IMR-90 (cell line): Measurements from ENCODE around the gene ZNF264. TPM values are rescaled to one million over a fixed set of nuclear protein-coding genes. Genes with fewer than 3 reads are reported as not detected.
A peak's percentile ranks its signal among the peaks of the same experiment; 100 is the strongest.

ENCODE experiments used
- ATAC-seq: fragments of 200-7000 bp; cut with Tn5 transposase; 2 replicates; pipeline ENCODE4 v1.9.1; 2020; ENCODE audit warnings: low read depth, mild to moderate bottlenecking, moderate library complexity
- BruUV-seq: library from RNA; stranded (reverse); fragments of 400-500 nt; replicated peaks from 2 replicates; lab custom pipeline; 2021; lab: Mats Ljungman, UMichigan
- CTCF ChIA-PET: fragments of 300-600 bp; formaldehyde crosslinking; extraction: SDS; loops from one replicate; lab custom pipeline; 2021; ENCODE audit warnings: antibody characterized with exemption; lab: Yijun Ruan, JAX
- POLR2A ChIA-PET: fragments of 300-600 bp; sonication (Branson Sonifier 250); formaldehyde crosslinking; loops from one replicate; lab custom pipeline; 2022; ENCODE audit warnings: antibody characterized with exemption; ENCODE audit not compliant: unreplicated experiment; lab: Charles Lee
- DNase-seq: peaks from one replicate; pipeline ENCODE4 v3.0.0; 2013
- H2AFZ ChIP-seq: replicated peaks from 2 replicates; pipeline ENCODE3; 2013; ENCODE audit warnings: low read length, mild to moderate bottlenecking; ENCODE audit not compliant: poor library complexity
- H2AK5ac ChIP-seq: 2 replicates; pipeline ENCODE4 v1.6.1; 2013; ENCODE audit warnings: low read depth, low read length, inconsistent platforms
- H2AK9ac ChIP-seq: replicated peaks from 2 replicates; pipeline ENCODE3; 2013; ENCODE audit warnings: mild to moderate bottlenecking, low read depth, low read length, moderate library complexity; ENCODE audit not compliant: poor library complexity
- H2BK120ac ChIP-seq: 2 replicates; pipeline ENCODE4 v1.6.1; 2013; ENCODE audit warnings: low read depth, low read length, inconsistent platforms
- H2BK15ac ChIP-seq: 3 replicates; pipeline ENCODE4 v1.6.1; 2013; ENCODE audit warnings: low read depth, low read length, inconsistent platforms
- H2BK20ac ChIP-seq: 2 replicates; pipeline ENCODE4 v1.6.1; 2013; ENCODE audit warnings: low read depth, mild to moderate bottlenecking, inconsistent platforms, low read length, moderate library complexity
- H2BK5ac ChIP-seq: 2 replicates; pipeline ENCODE4 v1.6.1; 2013; ENCODE audit warnings: mild to moderate bottlenecking, low read depth, low read length, inconsistent platforms; ENCODE audit not compliant: poor library complexity, severe bottlenecking
- H3K14ac ChIP-seq: replicated peaks from 2 replicates; pipeline ENCODE4 v1.6.1; 2013; ENCODE audit warnings: low read depth, low read length, inconsistent platforms
- H3K18ac ChIP-seq: 2 replicates; pipeline ENCODE4 v1.6.1; 2013; ENCODE audit warnings: low read depth, low read length, control low read depth
- H3K23ac ChIP-seq: 2 replicates; pipeline ENCODE4 v1.6.1; 2013; ENCODE audit warnings: low read depth, low read length, inconsistent platforms
- H3K27ac ChIP-seq: 2 replicates; pipeline ENCODE4 v1.5.1; 2013; ENCODE audit warnings: mild to moderate bottlenecking, control low read depth, low read length; ENCODE audit not compliant: insufficient read depth
- H3K27me3 ChIP-seq: 2 replicates; pipeline ENCODE4 v1.6.1; 2013; ENCODE audit warnings: low read length; ENCODE audit not compliant: control insufficient read depth, insufficient read depth
- H3K36me3 ChIP-seq: 2 replicates; pipeline ENCODE4 v1.6.1; 2013; ENCODE audit warnings: low read length, mixed read lengths; ENCODE audit not compliant: control insufficient read depth, insufficient read depth
- H3K4ac ChIP-seq: 2 replicates; pipeline ENCODE4 v1.6.1; 2013; ENCODE audit warnings: low read depth, low read length, inconsistent platforms
- H3K4me1 ChIP-seq: 2 replicates; pipeline ENCODE4 v1.6.1; 2013; ENCODE audit warnings: low read length, mixed read lengths; ENCODE audit not compliant: control insufficient read depth, insufficient read depth
- H3K4me2 ChIP-seq: 2 replicates; pipeline ENCODE4 v1.6.1; 2013; ENCODE audit warnings: low read depth, mild to moderate bottlenecking, control low read depth, low read length, moderate library complexity
- H3K4me3 ChIP-seq: 2 replicates; pipeline ENCODE4 v1.5.1; 2013; ENCODE audit warnings: low read depth, mild to moderate bottlenecking, control low read depth, low read length, moderate library complexity; ENCODE audit not compliant: insufficient read depth
- H3K56ac ChIP-seq: 2 replicates; pipeline ENCODE4 v1.6.1; 2013; ENCODE audit warnings: low read length, inconsistent platforms; ENCODE audit not compliant: insufficient read depth; ENCODE audit errors: extremely low read depth
- H3K79me1 ChIP-seq, 2 experiments: 2 replicates each; pipeline ENCODE4 v1.6.1; 2013; ENCODE audit warnings: low read length in 2 of 2, inconsistent platforms in 1 of 2, low read depth in 1 of 2
- H3K9ac ChIP-seq: 2 replicates; pipeline ENCODE4 v1.6.1; 2013; ENCODE audit warnings: low read depth, low read length, control low read depth
- H3K9me1 ChIP-seq: 2 replicates; pipeline ENCODE4 v1.6.1; 2013; ENCODE audit warnings: low read length, inconsistent platforms; ENCODE audit not compliant: insufficient read depth
- H3K9me3 ChIP-seq: 2 replicates; pipeline ENCODE4 v1.6.1; 2013; ENCODE audit warnings: low read length; ENCODE audit not compliant: control insufficient read depth, insufficient read depth
- H4K20me1 ChIP-seq: 2 replicates; pipeline ENCODE4 v1.6.1; 2013; ENCODE audit warnings: low read length, inconsistent platforms; ENCODE audit not compliant: insufficient read depth
- H4K5ac ChIP-seq: 2 replicates; pipeline ENCODE4 v1.6.1; 2013; ENCODE audit warnings: mild to moderate bottlenecking, low read depth, low read length, control low read depth
- H4K8ac ChIP-seq, 2 experiments: 2 replicates each; pipeline ENCODE4 v1.6.1; 2013; ENCODE audit warnings: low read depth in 2 of 2, low read length in 2 of 2, control low read depth in 1 of 2, inconsistent platforms in 1 of 2
- H4K91ac ChIP-seq: 2 replicates; pipeline ENCODE4 v1.6.1; 2013; ENCODE audit warnings: low read depth, low read length, inconsistent platforms; ENCODE audit not compliant: insufficient read depth
- BHLHE40 ChIP-seq: fragments of 150-350 bp; IDR thresholded peaks from 2 replicates; pipeline ENCODE4 v1.6.1; 2016; ENCODE audit warnings: mild to moderate bottlenecking, low read depth, low read length
- CEBPB ChIP-seq: IDR thresholded peaks from 2 replicates; pipeline ENCODE4 v1.6.1; 2012; ENCODE audit warnings: low read depth, low read length, improper control_type of control experiment
- CHD1 ChIP-seq: IDR thresholded peaks from 2 replicates; pipeline ENCODE4 v1.6.1; 2012; ENCODE audit warnings: low read depth, low read length, improper control_type of control experiment
- FOS ChIP-seq: fragments of 150-350 bp; IDR thresholded peaks from 2 replicates; pipeline ENCODE4 v1.6.1; 2016; ENCODE audit warnings: low read depth, low read length
- MAFK ChIP-seq: IDR thresholded peaks from 2 replicates; pipeline ENCODE4 v1.6.1; 2012; ENCODE audit warnings: low read depth, low read length, improper control_type of control experiment
- MAZ ChIP-seq: IDR thresholded peaks from 2 replicates; pipeline ENCODE4 v1.6.1; 2012; ENCODE audit warnings: low read depth, mild to moderate bottlenecking, low read length, improper control_type of control experiment, moderate library complexity, borderline replicate concordance
- MXI1 ChIP-seq: IDR thresholded peaks from 2 replicates; pipeline ENCODE4 v1.6.1; 2012; ENCODE audit warnings: low read depth, mild to moderate bottlenecking, low read length, moderate library complexity, borderline replicate concordance
- NFE2L2 ChIP-seq: fragments of 150-350 bp; IDR thresholded peaks from 2 replicates; pipeline ENCODE4 v1.6.1; 2016; ENCODE audit warnings: low read depth, mild to moderate bottlenecking, low read length
- POLR2A ChIP-seq: IDR thresholded peaks from 2 replicates; pipeline ENCODE4 v1.6.1; 2012; ENCODE audit warnings: mild to moderate bottlenecking, low read depth, low read length
- RCOR1 ChIP-seq: IDR thresholded peaks from 2 replicates; pipeline ENCODE4 v1.6.1; 2012; ENCODE audit warnings: mild to moderate bottlenecking, low read length, improper control_type of control experiment; ENCODE audit not compliant: insufficient replicate concordance
- RFX5 ChIP-seq: IDR thresholded peaks from 2 replicates; pipeline ENCODE4 v1.8.0; 2012; ENCODE audit warnings: low read depth, mild to moderate bottlenecking, low read length, moderate library complexity
- SMC3 ChIP-seq: fragments of 150-350 bp; IDR thresholded peaks from 2 replicates; pipeline ENCODE4 v1.6.1; 2016; ENCODE audit warnings: low read depth, mild to moderate bottlenecking, antibody characterized with exemption, low read length, moderate library complexity
- USF2 ChIP-seq: fragments of 150-350 bp; IDR thresholded peaks from 2 replicates; pipeline ENCODE4 v1.6.1; 2017; ENCODE audit warnings: mild to moderate bottlenecking, antibody characterized with exemption, low read length, low read depth
- WGBS, 2 experiments: methylation state at CpG; one replicate each; pipeline versions ENCODE4 v1.1.5 to v1.1.7; 2013; ENCODE audit warnings: missing lambda C conversion rate in 2 of 2; ENCODE audit not compliant: insufficient read length in 1 of 2; ENCODE audit errors: extremely low coverage in 2 of 2; 5-methylcytosine and 5-hydroxymethylcytosine counted together
- dilution Hi-C: fragments of 300-500 bp; cut with HindIII; formaldehyde crosslinking; loops from one replicate; pipeline ENCODE4 v1.14.3; 2018; ENCODE audit warnings: low sequenced_read_pairs; ENCODE audit not compliant: unreplicated experiment
- in situ Hi-C: fragments of 300-500 bp; cut with MboI; formaldehyde crosslinking; loops from 3 replicates; pipeline ENCODE4 v1.14.3; 2019; ENCODE audit warnings: low sequenced_read_pairs, inconsistent platforms, mixed read lengths
- intact Hi-C: fragments of 100-400 bp; cut with micrococcal nuclease; formaldehyde crosslinking; loops from 2 replicates; pipeline ENCODE4 v1.10.0; 2022
- polyA plus RNA-seq, 3 experiments: library from polyadenylated mRNA; depleted of rRNA; stranded (reverse); fragments of >200 nt; gene quantifications; 2 replicates each; pipeline ENCODE4 v1.2.3, GENCODE V29; 2012; ENCODE audit warnings: low replicate concordance in 1 of 3
- total RNA-seq: library from RNA; depleted of rRNA; stranded (reverse); fragments of >200 nt; gene quantifications from 2 replicates; pipeline ENCODE4 v1.2.3, GENCODE V29; 2012
- TF ChIP-seq, protein P1 (sequence below): fragments of 150-350 bp; IDR thresholded peaks from 2 replicates; pipeline ENCODE4 v1.6.1; 2016; ENCODE audit warnings: low read depth, mild to moderate bottlenecking, low read length, moderate library complexity, borderline replicate concordance

The ZNF264 gene
- total and polyA plus RNA-seq, 2 of the 4 experiments (the other 2 are of a cell fraction), result 3.5 to 31.9 TPM

DNA sequence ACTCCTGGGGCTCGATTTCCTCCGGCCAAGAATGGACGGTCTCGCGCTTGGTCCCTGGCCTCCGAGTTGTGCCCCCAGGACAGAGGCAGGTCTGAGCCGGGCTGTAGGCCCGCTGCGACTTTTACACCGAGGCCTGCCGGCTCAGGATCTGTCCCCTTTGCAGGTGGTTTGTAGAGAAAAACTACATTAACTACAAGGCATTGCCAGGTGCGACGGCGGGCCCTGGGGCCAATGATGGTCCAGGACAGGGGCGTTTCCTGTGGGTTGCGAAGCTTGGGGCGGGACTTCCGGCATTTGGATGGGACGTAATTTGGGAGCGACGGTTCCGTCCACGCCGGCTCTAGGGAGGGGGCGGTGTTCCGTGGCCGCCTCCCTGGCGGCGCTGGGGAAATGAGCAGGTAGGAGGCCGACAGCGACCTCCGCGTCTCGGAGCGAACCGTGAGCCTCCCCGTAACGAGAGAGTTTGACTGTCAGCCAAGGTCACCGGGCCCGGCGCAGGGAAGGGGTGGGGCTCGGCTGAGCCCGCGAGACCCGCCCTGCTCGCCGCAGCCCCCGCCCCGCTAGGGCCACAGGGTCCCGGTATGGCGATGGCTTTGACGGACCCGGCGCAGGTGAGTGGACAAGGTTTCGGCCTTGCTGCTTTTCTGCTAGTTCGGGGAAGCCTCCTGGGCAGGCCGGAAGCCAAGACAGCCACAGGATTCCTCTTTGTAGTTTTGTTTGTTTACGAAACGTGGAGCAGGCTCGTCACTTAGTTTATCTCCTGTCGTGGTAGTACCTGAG lies 49.2 kb downstream of the ZNF264 start, which contains the start of gene ZNF805:
Gene ZNF805 (plus strand): TSS at position 322 of the 780 bp plus-strand sequence. CDS start 260 bp downstream, at position 582.
- H3K79me1 ChIP-seq, result peaks cover 19 to 44% of the 10 kb centered on the region in 2 experiments
- H3K14ac ChIP-seq, result peak within 1 kb of the TSS; percentile 88
- peak within 1 kb of the TSS; percentile 58 for H3K18ac ChIP-seq
- no peaks in the 10 kb centered on the region for H3K27me3 ChIP-seq
- peak within 1 kb of the TSS; percentile 96 for H2AK9ac ChIP-seq
- H3K36me3 ChIP-seq, result peaks cover 12% of the 10 kb centered on the region
- DNase-seq (peak; percentile 89), ATAC-seq (peak; percentile 99)
- in situ Hi-C loops (no loop called here), intact Hi-C loops (loop anchor here (1.0 to 2.0 kb wide), 2 partner anchors 40 to 50 kb away; partner anchors contain the start of genes ZNF264 and ZNF460), dilution Hi-C loops (no loop called here)
- H2BK15ac ChIP-seq, result no peak within 1 kb of the TSS
- peak within 1 kb of the TSS; percentile 70 for H2AK5ac ChIP-seq
- H4K8ac ChIP-seq, result peak within 1 kb of the TSS; percentile 98
- peaks cover 6% of the 10 kb centered on the region; the same call in 1 of the 2 replicates for H4K20me1 ChIP-seq
- BruUV-seq, result no TSS peak
- no peaks in the 10 kb centered on the region for H3K9me3 ChIP-seq
- peak within 1 kb of the TSS; percentile 95 for H3K4me3 ChIP-seq
- peak within 1 kb of the TSS; percentile 81 for H3K56ac ChIP-seq
- peak within 1 kb of the TSS; percentile 98 for H4K5ac ChIP-seq
- ChIA-PET CTCF (no interaction called here), POLR2A (interaction anchor here (0.6 kb wide), 1 partner anchor 62 kb away, joined by 3 read pairs; no protein-coding TSS in a partner anchor)
- H3K23ac ChIP-seq, result peak within 1 kb of the TSS; percentile 74
- H2BK20ac ChIP-seq, result no peak within 1 kb of the TSS
- peak within 1 kb of the TSS; percentile 39 for H2BK120ac ChIP-seq
- peaks cover 7% of the 10 kb centered on the region for H3K4me1 ChIP-seq
- 0% methylated on average over 13 of the region's 61 CpGs; no CpG with 5 or more reads in 1 of the 2 experiments for WGBS, 2 experiments
- peaks cover 12% of the 10 kb centered on the region for H3K9me1 ChIP-seq
- peak within 1 kb of the TSS; percentile 100 for H2AFZ ChIP-seq
- peak within 1 kb of the TSS; percentile 88 for H2BK5ac ChIP-seq
- peak within 1 kb of the TSS; percentile 98 for H3K4me2 ChIP-seq
- H3K4ac ChIP-seq, result peak within 1 kb of the TSS; percentile 89
- peak within 1 kb of the TSS; percentile 91 for H3K27ac ChIP-seq
- peak within 1 kb of the TSS; percentile 93 for H3K9ac ChIP-seq
- peak within 1 kb of the TSS; percentile 91 for H4K91ac ChIP-seq
- TF ChIP-seq USF2 (no peak), RFX5 (no peak), MXI1 (peak; percentile 94), MAZ (peak; percentile 98), NFE2L2 (no peak), SMC3 (no peak), CEBPB (peak; percentile 72), MAFK (no peak), FOS (no peak), BHLHE40 (no peak), CHD1 (no peak), POLR2A (peak; percentile 82), RCOR1 (peak; percentile 36)
- TF ChIP-seq, protein P1, sequence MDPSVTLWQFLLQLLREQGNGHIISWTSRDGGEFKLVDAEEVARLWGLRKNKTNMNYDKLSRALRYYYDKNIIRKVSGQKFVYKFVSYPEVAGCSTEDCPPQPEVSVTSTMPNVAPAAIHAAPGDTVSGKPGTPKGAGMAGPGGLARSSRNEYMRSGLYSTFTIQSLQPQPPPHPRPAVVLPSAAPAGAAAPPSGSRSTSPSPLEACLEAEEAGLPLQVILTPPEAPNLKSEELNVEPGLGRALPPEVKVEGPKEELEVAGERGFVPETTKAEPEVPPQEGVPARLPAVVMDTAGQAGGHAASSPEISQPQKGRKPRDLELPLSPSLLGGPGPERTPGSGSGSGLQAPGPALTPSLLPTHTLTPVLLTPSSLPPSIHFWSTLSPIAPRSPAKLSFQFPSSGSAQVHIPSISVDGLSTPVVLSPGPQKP, result no peak
